HCT116 (cell line): Measurements from ENCODE around the gene JAM3. TPM values are rescaled to one million over a fixed set of nuclear protein-coding genes. Genes with fewer than 3 reads are reported as not detected.

ENCODE experiments used
- ATAC-seq: fragments of 200-7000 bp; cut with Tn5 transposase; 2 replicates; pipeline ENCODE4 v1.9.1; 2020; ENCODE audit warnings: mild to moderate bottlenecking, moderate library complexity
- BruUV-seq: library from RNA; stranded (reverse); fragments of 400-500 nt; replicated peaks from 2 replicates; lab custom pipeline; 2021; lab: Mats Ljungman, UMichigan
- CTCF ChIA-PET: fragments of 300-600 bp; sonication (Branson Sonifier 250); formaldehyde crosslinking; loops from one replicate; lab custom pipeline; 2021; ENCODE audit warnings: antibody characterized with exemption; lab: Charles Lee
- POLR2A ChIA-PET: fragments of 300-600, 350-600 bp; sonication (Branson Sonifier 250); formaldehyde crosslinking; loops from one replicate; lab custom pipeline; 2021; ENCODE audit warnings: antibody characterized with exemption; lab: Charles Lee
- RAD21 ChIA-PET, 2 experiments: fragments of 300-600 bp; sonication (Branson Sonifier 250); formaldehyde crosslinking; loops; one replicate each; lab custom pipeline; 2023; ENCODE audit warnings: low total read pairs in 2 of 2; ENCODE audit not compliant: uncharacterized antibody in 2 of 2, unreplicated experiment in 2 of 2, low non-redundant PET in 1 of 2; lab: Charles Lee
- DNase-seq: peaks from one replicate; pipeline ENCODE4 v3.0.0-alpha.2; 2010; ENCODE audit warnings: low read depth, low spot score
- H2AFZ ChIP-seq: fragments of 200-600 bp; shearing (Covaris generic), sonication (generic); 2 replicates; pipeline ENCODE4 v1.6.1; 2017; ENCODE audit warnings: low read depth, mixed run types, mixed read lengths, antibody characterized with exemption, low read length; ENCODE audit not compliant: poor library complexity, severe bottlenecking
- H3K27ac ChIP-seq: 2 replicates; pipeline ENCODE4 v1.5.1; 2012; ENCODE audit warnings: low read depth, low read length
- H3K27me3 ChIP-seq: fragments of 200-600 bp; sonication (generic); 2 replicates; pipeline ENCODE4 v1.6.1; 2016; ENCODE audit warnings: mixed run types, low read length, mixed read lengths; ENCODE audit not compliant: insufficient read depth
- H3K36me3 ChIP-seq, 2 experiments: fragments of 200-500 bp in 1 of 2; fragments of 200-600 bp in 1 of 2; sonication (Bioruptor generic) in 1 of 2; sonication (generic) in 1 of 2; 2 replicates each; pipeline versions ENCODE4 v1.5.1 to v1.6.1; 2014 to 2016; ENCODE audit warnings: low read length in 2 of 2, inconsistent platforms in 1 of 2, mixed read lengths in 1 of 2, mixed run types in 1 of 2; ENCODE audit not compliant: insufficient read depth in 2 of 2, control insufficient read depth in 1 of 2
- H3K4me1 ChIP-seq, 2 experiments: fragments of 200-600 bp in 1 of 2; sonication (generic) in 1 of 2; 2 replicates each; pipeline versions ENCODE4 v1.5.1 to v1.6.1; 2012 to 2017; ENCODE audit warnings: low read length in 2 of 2, inconsistent platforms in 1 of 2, mild to moderate bottlenecking in 1 of 2, mixed read lengths in 1 of 2, mixed run types in 1 of 2, moderate library complexity in 1 of 2; ENCODE audit not compliant: insufficient read depth in 2 of 2, control insufficient read depth in 1 of 2
- H3K4me2 ChIP-seq: fragments of 200-600 bp; sonication (generic); 2 replicates; pipeline ENCODE4 v1.6.1; 2017; ENCODE audit warnings: mixed run types, low read length, mixed read lengths
- H3K4me3 ChIP-seq, 2 experiments: fragments of 200-600 bp in 1 of 2; sonication (generic) in 1 of 2; replicated peaks in 1 of 2; 2 replicates each; pipeline ENCODE4 v1.5.1; 2011 to 2016; ENCODE audit warnings: low read length in 2 of 2, control low read depth in 1 of 2, low read depth in 1 of 2, mild to moderate bottlenecking in 1 of 2, mixed read lengths in 1 of 2, mixed run types in 1 of 2
- H3K79me2 ChIP-seq: fragments of 200-600 bp; sonication (generic); 2 replicates; pipeline ENCODE4 v1.6.1; 2017; ENCODE audit warnings: mild to moderate bottlenecking, mixed run types, low read length, moderate library complexity, mixed read lengths; ENCODE audit not compliant: insufficient read depth
- H3K9ac ChIP-seq: fragments of 200-600 bp; sonication (generic); 2 replicates; pipeline ENCODE4 v1.6.1; 2016; ENCODE audit warnings: low read length, mixed read lengths
- H3K9me2 ChIP-seq: fragments of 200-600 bp; sonication (generic), shearing (Covaris generic); 2 replicates; pipeline ENCODE4 v1.6.1; 2017; ENCODE audit warnings: mixed run types, mild to moderate bottlenecking, moderate library complexity; ENCODE audit not compliant: insufficient read depth
- H3K9me3 ChIP-seq, 2 experiments: fragments of 200-500 bp in 1 of 2; fragments of 200-600 bp in 1 of 2; sonication (Bioruptor generic) in 1 of 2; sonication (generic) in 1 of 2; 2 replicates each; pipeline ENCODE4 v1.6.1; 2014 to 2017; ENCODE audit warnings: low read length in 2 of 2, mixed read lengths in 2 of 2, inconsistent platforms in 1 of 2, low read depth in 1 of 2, mild to moderate bottlenecking in 1 of 2, mixed run types in 1 of 2, moderate library complexity in 1 of 2; ENCODE audit not compliant: control insufficient read depth in 1 of 2, insufficient read depth in 1 of 2
- H4K20me1 ChIP-seq: fragments of 200-600 bp; sonication (generic), shearing (Covaris generic); 2 replicates; pipeline ENCODE4 v1.6.1; 2017; ENCODE audit warnings: mixed run types, mild to moderate bottlenecking, moderate library complexity; ENCODE audit not compliant: insufficient read depth
- ATF3 ChIP-seq: IDR thresholded peaks from 2 replicates; pipeline ENCODE4 v1.6.1; 2012
- CBX3 ChIP-seq: IDR thresholded peaks from 2 replicates; pipeline ENCODE4 v1.6.1; 2012; ENCODE audit warnings: low read depth
- CTCF ChIP-seq, 3 experiments: fragments of 200-600 bp in 1 of 3; sonication (generic) in 1 of 3; IDR thresholded peaks in 2 of 3; conservative IDR thresholded peaks in 1 of 3; 2 replicates each; pipeline ENCODE4 v1.5.1; 2012 to 2017; ENCODE audit warnings: low read depth in 2 of 3, low read length in 2 of 3, antibody characterized with exemption in 1 of 3, borderline replicate concordance in 1 of 3, control low read depth in 1 of 3, mild to moderate bottlenecking in 1 of 3, mixed read lengths in 1 of 3, mixed run types in 1 of 3, moderate library complexity in 1 of 3; ENCODE audit not compliant: insufficient read depth in 1 of 3
- EGR1 ChIP-seq: IDR thresholded peaks from 2 replicates; pipeline ENCODE4 v1.6.1; 2012; ENCODE audit warnings: low read depth
- EZH2 ChIP-seq: fragments of 200-600 bp; sonication (generic); IDR thresholded peaks from 2 replicates; pipeline ENCODE4 v1.6.1; 2017; ENCODE audit warnings: antibody characterized with exemption, mixed run types
- POLR2A ChIP-seq: IDR thresholded peaks from 2 replicates; pipeline ENCODE4 v1.7.0; 2011; ENCODE audit warnings: borderline replicate concordance; ENCODE audit not compliant: insufficient read depth, insufficient read length; ENCODE audit errors: extremely low read depth
- RAD21 ChIP-seq: IDR thresholded peaks from 2 replicates; pipeline ENCODE4 v1.6.1; 2012; ENCODE audit warnings: low read depth, mild to moderate bottlenecking
- REST ChIP-seq: IDR thresholded peaks from 2 replicates; pipeline ENCODE4 v1.6.1; 2012; ENCODE audit warnings: low read depth
- SIN3A ChIP-seq: IDR thresholded peaks from 2 replicates; pipeline ENCODE4 v1.6.1; 2012; ENCODE audit warnings: low read depth
- SP1 ChIP-seq: IDR thresholded peaks from 2 replicates; pipeline ENCODE4 v1.6.1; 2012; ENCODE audit warnings: low read depth
- TCF7L2 ChIP-seq: IDR thresholded peaks from 2 replicates; pipeline ENCODE4 v1.7.0; 2011; ENCODE audit warnings: borderline replicate concordance, inconsistent platforms; ENCODE audit not compliant: insufficient read depth, insufficient read length; ENCODE audit errors: extremely low read depth
- YY1 ChIP-seq: IDR thresholded peaks from 2 replicates; pipeline ENCODE4 v1.6.1; 2011; ENCODE audit warnings: low read length, low read depth, moderate library complexity, mild to moderate bottlenecking; ENCODE audit not compliant: insufficient replicate concordance; ENCODE audit errors: extremely low read depth
- ZBTB33 ChIP-seq: IDR thresholded peaks from 2 replicates; pipeline ENCODE4 v1.6.1; 2011; ENCODE audit warnings: mild to moderate bottlenecking, low read length, moderate library complexity; ENCODE audit not compliant: insufficient replicate concordance; ENCODE audit errors: extremely low read depth
- ZNF274 ChIP-seq: fragments of 200-500 bp; sonication (Bioruptor generic); IDR thresholded peaks from 2 replicates; pipeline ENCODE4 v1.6.1; 2014; ENCODE audit warnings: mild to moderate bottlenecking, low read depth, low read length, inconsistent platforms
- intact Hi-C: fragments of 100-400 bp; cut with micrococcal nuclease; formaldehyde crosslinking; loops from 2 replicates; pipeline ENCODE4 v1.10.0; 2022
- total RNA-seq: library from RNA; stranded (reverse); gene quantifications from one replicate; pipeline ENCODE4 v1.2.1, GENCODE V29; 2021; ENCODE audit not compliant: unreplicated experiment

Gene JAM3
- total RNA-seq, 1 experiment from 2014 or later, result 0.25 TPM

GRCh38 chr11:134150195-134150903 lies 81.5 kb downstream of the JAM3 start:
- RAD21 ChIA-PET, result no interaction called here
- H3K27me3 ChIP-seq, result no peaks in the 10 kb centered on the region
- BruUV-seq, result no TSS peak
- TF ChIP-seq CBX3, result no peak
- TF ChIP-seq EZH2, result no peak
- no peak for TF ChIP-seq CTCF (IDR thresholded peaks at IDR 0.05 in 2 of 3, conservative IDR thresholded peaks at IDR 0.05 in 1 of 3; ENCODE audit: borderline replicate concordance in 1 of 3, insufficient read depth in 1 of 3, low read depth in 2 of 3, low read length in 2 of 3)
- no peak for TF ChIP-seq TCF7L2
- TF ChIP-seq REST, result no peak
- TF ChIP-seq POLR2A, result no peak
- TF ChIP-seq EGR1, result no peak
- TF ChIP-seq RAD21, result no peak
- TF ChIP-seq ZNF274, result no peak
- TF ChIP-seq SIN3A, result no peak
- no peak for TF ChIP-seq ATF3
- no peak for TF ChIP-seq SP1
- TF ChIP-seq YY1, result no peak
- no peak for TF ChIP-seq ZBTB33
- H3K36me3 ChIP-seq, result peaks cover 0 to 37% of the 10 kb centered on the region in 2 experiments; a peak in 2 of 4 replicates
- no peaks in the 10 kb centered on the region for H4K20me1 ChIP-seq
- DNase-seq, result no peak
- ATAC-seq, result no peak
- H2AFZ ChIP-seq, result no peak overlapping the region
- H3K4me2 ChIP-seq, result no peak overlapping the region
- intact Hi-C loops, result no loop called here
- H3K9ac ChIP-seq, result no peak overlapping the region
- POLR2A ChIA-PET, result no interaction called here
- H3K9me2 ChIP-seq, result no peaks in the 10 kb centered on the region
- no peaks in the 10 kb centered on the region for H3K9me3 ChIP-seq
- no peaks in the 10 kb centered on the region for H3K79me2 ChIP-seq
- H3K4me3 ChIP-seq, result no peak overlapping the region
- CTCF ChIA-PET, result no interaction called here
- H3K4me1 ChIP-seq, result no peaks in the 10 kb centered on the region
- no peak overlapping the region for H3K27ac ChIP-seq
